SK-N-MC (cell line): ENCODE measurements around the gene TCF15.

ENCODE experiments used
- EZH2 ChIP-seq: fragments of 200-600 bp; sonication (generic); IDR thresholded peaks from one replicate; pipeline ENCODE4 v1.6.1; 2017; ENCODE audit warnings: antibody characterized with exemption
- FOXP2 ChIP-seq: optimal IDR thresholded peaks from 2 replicates; pipeline ENCODE3; 2011; ENCODE audit warnings: mild to moderate bottlenecking, moderate library complexity; ENCODE audit not compliant: insufficient read depth; ENCODE audit errors: extremely low read length, control extremely low read depth
- POLR2AphosphoS5 ChIP-seq: IDR thresholded peaks from 2 replicates; pipeline ENCODE4 v1.6.1; 2012; ENCODE audit warnings: mild to moderate bottlenecking, low read depth, low read length, borderline replicate concordance

DNA sequence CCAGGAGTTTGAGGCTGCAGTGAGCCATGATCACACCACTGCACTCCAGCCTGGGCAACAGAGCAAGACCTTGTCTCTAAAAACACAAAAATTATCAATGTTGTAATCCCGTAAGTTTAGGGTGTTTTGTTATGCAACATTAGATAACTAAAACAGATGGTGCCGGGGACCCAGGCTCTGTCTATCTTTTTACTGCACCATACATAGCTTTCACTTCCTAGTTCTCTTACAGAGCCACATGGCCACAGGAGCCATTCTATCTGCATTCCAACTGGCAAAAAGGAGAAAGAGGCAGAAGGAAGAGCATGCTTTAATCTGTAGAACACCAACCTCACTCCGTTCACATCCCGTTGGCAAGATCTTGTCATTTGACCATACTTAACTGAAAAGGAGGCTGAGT, 5.4 kb upstream of the TCF15 start:
- no peak for TF ChIP-seq EZH2
- no peak for TF ChIP-seq POLR2AphosphoS5
- TF ChIP-seq FOXP2 = no peak
